Upper lobe of left lung (tissue), 4 donors: ENCODE results near the gene E2F4.

Experiments
- POLR2A ChIP-seq, 4 donors: fragments of 450-650 bp; IDR thresholded peaks; one replicate each; pipeline ENCODE4 v1.5.1; 2016 to 2017; ENCODE audit warnings: antibody characterized with exemption in 4 of 4, mild to moderate bottlenecking in 2 of 4
- TF ChIP-seq, protein P1 (sequence below), 6 experiments: fragments of 450-650 bp in 4 of 6; fragments of 200-600 bp in 2 of 6; sonication (generic) in 2 of 6; IDR thresholded peaks; one replicate each; pipeline ENCODE4 v1.5.1; 2016 to 2019; ENCODE audit warnings: antibody characterized with exemption in 6 of 6

DNA sequence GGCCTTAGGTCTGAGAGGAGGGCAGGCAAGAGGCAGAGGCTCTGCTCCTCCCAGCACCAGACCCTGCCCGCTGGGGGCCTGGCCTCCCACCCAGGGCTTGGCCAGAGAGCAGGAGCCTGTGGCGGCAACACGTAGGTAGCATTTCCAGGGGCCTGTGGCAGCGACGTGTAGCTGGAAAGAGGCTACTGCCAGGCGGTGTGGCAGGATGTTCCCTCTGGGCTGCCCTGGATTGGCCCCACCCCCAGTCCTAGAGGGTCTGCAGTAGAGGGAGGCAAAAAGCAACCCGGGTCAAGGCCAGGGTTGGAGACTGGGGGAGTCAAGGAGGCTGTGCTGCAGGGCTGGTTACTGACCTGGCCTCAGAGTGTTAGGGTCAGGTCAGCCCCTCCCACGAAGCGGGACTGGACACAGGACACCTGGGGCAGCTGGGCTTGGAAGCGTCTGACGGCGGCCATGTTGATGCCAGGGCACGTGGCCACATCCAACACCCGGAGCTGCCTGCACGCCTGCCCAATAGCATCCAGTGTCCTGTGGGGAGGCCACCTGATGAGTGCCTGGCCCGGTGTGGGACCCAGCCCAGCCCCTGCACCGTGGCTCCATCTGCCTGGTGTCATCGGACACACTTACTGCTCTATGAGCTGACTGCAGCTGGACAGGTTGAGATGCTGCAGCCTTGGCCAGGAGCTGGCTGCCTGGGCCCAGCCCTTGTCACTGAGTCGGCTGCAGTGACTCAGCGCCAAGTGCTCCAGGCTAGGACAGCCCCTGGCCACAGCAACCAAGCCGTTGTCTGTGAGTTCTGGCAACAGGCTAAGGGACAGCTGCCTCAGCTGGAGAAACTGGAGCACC is 15.5 kb downstream of the E2F4 start:
- TF ChIP-seq, protein P1, sequence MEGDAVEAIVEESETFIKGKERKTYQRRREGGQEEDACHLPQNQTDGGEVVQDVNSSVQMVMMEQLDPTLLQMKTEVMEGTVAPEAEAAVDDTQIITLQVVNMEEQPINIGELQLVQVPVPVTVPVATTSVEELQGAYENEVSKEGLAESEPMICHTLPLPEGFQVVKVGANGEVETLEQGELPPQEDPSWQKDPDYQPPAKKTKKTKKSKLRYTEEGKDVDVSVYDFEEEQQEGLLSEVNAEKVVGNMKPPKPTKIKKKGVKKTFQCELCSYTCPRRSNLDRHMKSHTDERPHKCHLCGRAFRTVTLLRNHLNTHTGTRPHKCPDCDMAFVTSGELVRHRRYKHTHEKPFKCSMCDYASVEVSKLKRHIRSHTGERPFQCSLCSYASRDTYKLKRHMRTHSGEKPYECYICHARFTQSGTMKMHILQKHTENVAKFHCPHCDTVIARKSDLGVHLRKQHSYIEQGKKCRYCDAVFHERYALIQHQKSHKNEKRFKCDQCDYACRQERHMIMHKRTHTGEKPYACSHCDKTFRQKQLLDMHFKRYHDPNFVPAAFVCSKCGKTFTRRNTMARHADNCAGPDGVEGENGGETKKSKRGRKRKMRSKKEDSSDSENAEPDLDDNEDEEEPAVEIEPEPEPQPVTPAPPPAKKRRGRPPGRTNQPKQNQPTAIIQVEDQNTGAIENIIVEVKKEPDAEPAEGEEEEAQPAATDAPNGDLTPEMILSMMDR (IDR thresholded peaks at IDR 0.05) = no peak
- TF ChIP-seq POLR2A (IDR thresholded peaks at IDR 0.05) = no peak
